K562 (cell line): ENCODE measurements around the gene SMIM29. TPM values are rescaled to one million over a fixed set of nuclear protein-coding genes. Genes with fewer than 3 reads are reported as not detected.

Experiments
- ADNP ChIP-seq: fragments of 200-800 bp; sonication (Bioruptor generic); IDR thresholded peaks from 2 replicates; pipeline ENCODE4 v1.6.1; 2016; ENCODE audit warnings: missing genetic modification characterization, missing compliant biosample characterization
- ARHGAP35 ChIP-seq: fragments of 450-650 bp; IDR thresholded peaks from 2 replicates; pipeline ENCODE4 v1.6.1; 2018; ENCODE audit not compliant: partially characterized antibody
- ARID3A ChIP-seq: IDR thresholded peaks from 2 replicates; pipeline ENCODE4 v1.6.1; 2012; ENCODE audit warnings: low read depth, low read length, improper control_type of control experiment, borderline replicate concordance
- HMG20B ChIP-seq: fragments of 250-450 bp; sonication (Bioruptor Pico); IDR thresholded peaks from 2 replicates; pipeline ENCODE4 v1.5.0; 2021; ENCODE audit warnings: mild to moderate bottlenecking
- MGA ChIP-seq: fragments of 450-650 bp; IDR thresholded peaks from 2 replicates; pipeline ENCODE4 v1.6.1; 2016; ENCODE audit warnings: mild to moderate bottlenecking, moderate library complexity
- MLLT1 ChIP-seq, 2 experiments: fragments of 450-650 bp; IDR thresholded peaks; 2 replicates each; pipeline ENCODE4 v1.6.1; 2016
- SUPT5H ChIP-seq: fragments of 450-650 bp; IDR thresholded peaks from 2 replicates; pipeline ENCODE4 v1.6.1; 2016
- TGIF2 ChIP-seq: sonication (generic); formaldehyde crosslinking; IDR thresholded peaks from 2 replicates; pipeline ENCODE4 v1.8.1; 2022; ENCODE audit warnings: mild to moderate bottlenecking, missing genetic modification reagents, moderate library complexity
- U2AF2 ChIP-seq: fragments of 200-400 bp; formaldehyde crosslinking; optimal IDR thresholded peaks from 2 replicates; pipeline ENCODE3; 2017; ENCODE audit warnings: low read depth, mild to moderate bottlenecking, low read length
- ZBTB43 ChIP-seq: sonication (generic); formaldehyde crosslinking; IDR thresholded peaks from 2 replicates; pipeline ENCODE4 v1.8.0; 2023; ENCODE audit warnings: mild to moderate bottlenecking, missing genetic modification reagents
- ZNF121 ChIP-seq: sonication (generic); formaldehyde crosslinking; conservative IDR thresholded peaks from 2 replicates; pipeline ENCODE4 v1.8.0; 2022; ENCODE audit warnings: missing genetic modification reagents
- polyA plus RNA-seq, 8 experiments: library from polyadenylated mRNA; depleted of rRNA in 4 of 8; stranded (reverse) in 5 of 8; unstranded in 3 of 8; fragments of >200 nt; fragmentation: Nextera tagmentation in 2 of 8; fragmentation: Illumina TruSeq in 1 of 8; extraction: Ambion mirVana in 2 of 8; extraction: Trizol in 1 of 8; gene quantifications; 2 replicates each; pipeline versions ENCODE4 v1.2.1 to v1.2.3, GENCODE V29; 2011 to 2014; ENCODE audit warnings: inconsistent platforms in 1 of 8, missing spikeins in 1 of 8
- total RNA-seq, 7 experiments: library from RNA; depleted of rRNA in 6 of 7; stranded (reverse); fragments of >200 nt in 6 of 7; fragmentation: Illumina TruSeq in 2 of 7; extraction: Trizol in 2 of 7; gene quantifications; 2 replicates each; pipeline versions ENCODE4 v1.2.1 to v1.2.3, GENCODE V29; 2011 to 2021; ENCODE audit warnings: low replicate concordance in 1 of 7

Gene SMIM29
- total and polyA plus RNA-seq, 9 of the 15 experiments (the other 6 are each of a cell fraction or from before 2014, with no cell fraction given) = 6.5 to 36.7 (median 20.9) TPM

- TF ChIP-seq ARID3A (peak; percentile 66; the same call in 1 of the 2 replicates), ZNF121 (CRISPR knock-in tag) (no peak), ARHGAP35 (peak; percentile 64), SUPT5H (no peak), MLLT1 (IDR thresholded peaks at IDR 0.05) (0 out of 4 replicates have a peak, but pooled peaks have one; percentile 16 to 39), HMG20B (no peak), TGIF2 (CRISPR knock-in tag) (no peak), ADNP (no peak), ZBTB43 (CRISPR knock-in tag) (no peak), U2AF2 (no peak), MGA (peak; percentile 41)
Measured at GRCh38 chr6:34276881-34277762, 28.3 kb upstream of the SMIM29 start (continued).
